Panc1 (cell line): ENCODE data around the gene ZG16. TPM values are rescaled to one million over a fixed set of nuclear protein-coding genes. Genes with fewer than 3 reads are reported as not detected.

Experiments
- ATAC-seq: fragments of 200-7000 bp; cut with Tn5 transposase; 2 replicates; pipeline ENCODE4 v1.9.1; 2020; ENCODE audit warnings: mild to moderate bottlenecking, moderate library complexity
- BruUV-seq: library from RNA; stranded (reverse); fragments of 400-500 nt; replicated peaks from 2 replicates; lab custom pipeline; 2021; lab: Mats Ljungman, UMichigan
- CTCF ChIA-PET: fragments of 300-600 bp; sonication (Branson Sonifier 250); formaldehyde crosslinking; loops from one replicate; lab custom pipeline; 2022; ENCODE audit warnings: antibody characterized with exemption; lab: Charles Lee
- POLR2A ChIA-PET: fragments of 300-600 bp; sonication (Branson Sonifier 250); formaldehyde crosslinking; loops from one replicate; lab custom pipeline; 2022; ENCODE audit warnings: antibody characterized with exemption; lab: Charles Lee
- DNase-seq: peaks from one replicate; pipeline ENCODE4 v3.0.0-alpha.2; 2010; ENCODE audit warnings: low read depth, low spot score
- H3K27ac ChIP-seq: 2 replicates; pipeline ENCODE4 v1.5.1; 2011; ENCODE audit warnings: mild to moderate bottlenecking, low read length, inconsistent platforms
- H3K27me3 ChIP-seq: fragments of 200-500 bp; sonication (Bioruptor generic); 2 replicates; pipeline ENCODE4 v1.6.0; 2014; ENCODE audit warnings: low read length, inconsistent platforms; ENCODE audit not compliant: control insufficient read depth, insufficient read depth
- H3K36me3 ChIP-seq: fragments of 200-500 bp; sonication (Bioruptor generic); 2 replicates; pipeline ENCODE4 v1.5.1; 2014; ENCODE audit warnings: inconsistent platforms, mild to moderate bottlenecking, low read length, moderate library complexity; ENCODE audit not compliant: control insufficient read depth, insufficient read depth
- H3K4me1 ChIP-seq: 2 replicates; pipeline ENCODE4 v1.5.1; 2011; ENCODE audit warnings: inconsistent platforms, mild to moderate bottlenecking, low read length, moderate library complexity; ENCODE audit not compliant: control insufficient read depth, insufficient read depth
- H3K4me3 ChIP-seq, 2 experiments: 2 replicates each; pipeline ENCODE4 v1.5.1; 2011 to 2012; ENCODE audit warnings: low read depth in 2 of 2, low read length in 2 of 2, mild to moderate bottlenecking in 2 of 2, inconsistent platforms in 1 of 2, moderate library complexity in 1 of 2
- H3K9me3 ChIP-seq: fragments of 200-500 bp; sonication (Bioruptor generic); 2 replicates; pipeline ENCODE4 v1.5.1; 2014; ENCODE audit warnings: low read depth, mild to moderate bottlenecking, inconsistent platforms, low read length, moderate library complexity; ENCODE audit not compliant: control insufficient read depth, insufficient read depth
- CTCF ChIP-seq: fragments of 450-650 bp; IDR thresholded peaks from 2 replicates; pipeline ENCODE4 v1.5.1; 2017; ENCODE audit warnings: mild to moderate bottlenecking
- POLR2AphosphoS5 ChIP-seq: IDR thresholded peaks from 2 replicates; pipeline ENCODE4 v1.6.1; 2012; ENCODE audit warnings: mild to moderate bottlenecking, low read depth, low read length, moderate library complexity
- REST ChIP-seq, 2 experiments: IDR thresholded peaks; 2 replicates each; pipeline ENCODE4 v1.6.1; 2011 to 2012; ENCODE audit warnings: low read depth in 2 of 2, control low read depth in 1 of 2, low read length in 1 of 2, mild to moderate bottlenecking in 1 of 2, moderate library complexity in 1 of 2; ENCODE audit not compliant: insufficient read depth in 1 of 2
- SIN3A ChIP-seq: IDR thresholded peaks from 2 replicates; pipeline ENCODE4 v1.6.1; 2012; ENCODE audit warnings: low read depth, mild to moderate bottlenecking, low read length, moderate library complexity, borderline replicate concordance; ENCODE audit not compliant: insufficient read depth
- TCF7L2 ChIP-seq: IDR thresholded peaks from 2 replicates; pipeline ENCODE4 v1.6.1; 2011; ENCODE audit warnings: mild to moderate bottlenecking, low read depth, low read length, inconsistent platforms
- in situ Hi-C: cut with HindIII; loops from 2 replicates; pipeline ENCODE4 v1.10.0; 2016; ENCODE audit warnings: low sequenced_read_pairs, low pct_unique_long_range_greater_than_20kb
- intact Hi-C: fragments of 100-400 bp; cut with micrococcal nuclease; formaldehyde crosslinking; loops from one replicate; pipeline ENCODE4 v1.10.0; 2022; ENCODE audit not compliant: unreplicated experiment
- total RNA-seq: library from RNA; stranded (reverse); gene quantifications from one replicate; pipeline ENCODE4 v1.2.1, GENCODE V29; 2021; ENCODE audit not compliant: unreplicated experiment

The ZG16 gene
- total RNA-seq, 1 experiment from 2014 or later: not detected

GRCh38 chr16:29815793-29816693 is 38.0 kb downstream of the ZG16 start, which contains the start of gene PAGR1:
Gene PAGR1, plus strand, starts transcription at chr16:29816152. Its CDS starts 374 bp downstream, at chr16:29816526.
- H3K27me3 ChIP-seq: no peaks in the 10 kb centered on the region
- H3K4me1 ChIP-seq: peaks cover 59% of the 10 kb centered on the region
- ATAC-seq (peak; percentile 75), DNase-seq (peak; percentile 98)
- intact Hi-C loops: loop anchor here (10.0 kb wide), 1 partner anchor 121 kb away; no protein-coding TSS in a partner anchor
- POLR2A ChIA-PET: interaction anchor here (0.6 kb wide), 1 partner anchor 115 kb away, joined by 17 read pairs; no protein-coding TSS in a partner anchor
- CTCF ChIA-PET: interaction anchor here (0.7 to 1.7 kb wide), 6 partner anchors 8 to 179 kb away, joined by 3 to 20 read pairs (median 4); no protein-coding TSS in a partner anchor
- no peaks in the 10 kb centered on the region for H3K9me3 ChIP-seq
- in situ Hi-C loops: no loop called here
- peaks cover 3% of the 10 kb centered on the region for H3K36me3 ChIP-seq
- peak within 1 kb of the TSS; percentile 97 for H3K27ac ChIP-seq
- peak within 1 kb of the TSS; percentile 86 to 92 for H3K4me3 ChIP-seq
- TF ChIP-seq SIN3A (no peak), REST (IDR thresholded peaks at IDR 0.05; ENCODE audit: insufficient read depth in 1 of 2, low read depth in 2 of 2, low read length in 1 of 2) (no peak), TCF7L2 (peak; percentile 35; the same call in 1 of the 2 replicates), CTCF (peak; percentile 97), POLR2AphosphoS5 (peak; percentile 89)
- BruUV-seq: TSS peak; percentile 81

GRCh38 chr16:29816694-29817441 is 38.8 kb downstream of the ZG16 start:
- Histone ChIP-seq H3K4me1 (peaks cover 67% of the 10 kb centered on the region), H3K27ac (peak overlapping the region; percentile 97), H3K9me3 (no peaks in the 10 kb centered on the region), H3K27me3 (no peaks in the 10 kb centered on the region), H3K36me3 (peaks cover 3% of the 10 kb centered on the region), H3K4me3 (peak overlapping the region; percentile 86 to 92)
- no TSS peak for BruUV-seq
- POLR2A ChIA-PET: interaction anchor here (0.7 kb wide), 1 partner anchor 72 kb away, joined by 20 read pairs; no protein-coding TSS in a partner anchor
- TF ChIP-seq CTCF: no peak
- TF ChIP-seq SIN3A: 0 out of 2 replicates have a peak, but pooled peaks have one; percentile 7
- no peak; the same call in 1 of the 2 replicates for TF ChIP-seq TCF7L2
- no peak for TF ChIP-seq REST (IDR thresholded peaks at IDR 0.05; ENCODE audit: insufficient read depth in 1 of 2, low read depth in 2 of 2, low read length in 1 of 2)
- peak; percentile 51 for TF ChIP-seq POLR2AphosphoS5
- ATAC-seq (peak; percentile 52), DNase-seq (no peak)
- in situ Hi-C loops: no loop called here
- intact Hi-C loops: loop anchor here (10.0 kb wide), 1 partner anchor 122 kb away; no protein-coding TSS in a partner anchor
- CTCF ChIA-PET: interaction anchor here (0.6 to 1.7 kb wide), 5 partner anchors 9 to 245 kb away, joined by 3 to 20 read pairs (median 5); no protein-coding TSS in a partner anchor
